Measurements from ENCODE around the gene SYNM. TPM values are rescaled to one million over a fixed set of nuclear protein-coding genes. Genes with fewer than 3 reads are reported as not detected.

The SYNM gene
- total and polyA plus RNA-seq, 2 of the 8 experiments (the other 6 are each of a cell fraction or from before 2014, with no cell fraction given): 0.89 to 2.0 TPM

GRCh38 chr15:99142562-99142961 is 37.7 kb downstream of the SYNM start (continued):
- no peak for TF ChIP-seq KDM1A (IDR thresholded peaks at IDR 0.05; ENCODE audit: borderline replicate concordance, low read length)
- no peak for TF ChIP-seq CBX5 (IDR thresholded peaks at IDR 0.05; ENCODE audit: low read depth, low read length)
- TF ChIP-seq NANOG (IDR thresholded peaks at IDR 0.05; ENCODE audit: insufficient read depth, low read depth, low read length, poor library complexity, severe bottlenecking): no peak
- no peak for TF ChIP-seq POLR2A (IDR thresholded peaks at IDR 0.05; ENCODE audit: control extremely low read depth in 1 of 2, low read depth in 2 of 2, low read length in 2 of 2)
